HepG2 (cell line): ENCODE data around the gene RECK. TPM values are rescaled to one million over a fixed set of nuclear protein-coding genes. Genes with fewer than 3 reads are reported as not detected.

Experiments
- ATAC-seq: fragments of 200-7000 bp; cut with Tn5 transposase; 3 replicates; pipeline ENCODE4 v1.9.1; 2020; ENCODE audit warnings: mild to moderate bottlenecking, moderate library complexity
- BruUV-seq: library from RNA; stranded (reverse); fragments of 400-500 nt; replicated peaks from 2 replicates; lab custom pipeline; 2021; lab: Mats Ljungman, UMichigan
- CTCF ChIA-PET: fragments of 300-600 bp; formaldehyde crosslinking; extraction: SDS; loops from one replicate; lab custom pipeline; 2021; ENCODE audit warnings: low total read pairs, inconsistent platforms, low intra/inter-chr PET ratio; lab: Yijun Ruan, JAX
- POLR2A ChIA-PET: fragments of 350-600 bp; sonication (Branson Sonifier 250); formaldehyde crosslinking; loops from one replicate; lab custom pipeline; 2020; ENCODE audit warnings: antibody characterized with exemption, inconsistent platforms; lab: Yijun Ruan, JAX
- DNase-seq: peaks from one replicate; pipeline ENCODE4 v3.0.0-alpha.2; 2015; ENCODE audit warnings: low spot score
- FAIRE-seq: peaks from 3 replicates; lab custom pipeline; 2011; peaks lifted over from hg19 to GRCh38; lab: Jason Lieb, UNC
- H2AFZ ChIP-seq: one replicate; pipeline ENCODE4 v1.6.1; 2011; ENCODE audit warnings: low read length, inconsistent platforms
- H3K27ac ChIP-seq: fragments of 300-600 bp; 3 replicates; pipeline ENCODE4 v1.8.0; 2011; ENCODE audit warnings: mixed run types, mild to moderate bottlenecking, mixed read lengths, low read length, inconsistent platforms; ENCODE audit not compliant: insufficient read depth; ENCODE audit errors: extremely low read length
- H3K27me3 ChIP-seq, 2 experiments: fragments of 200-600 bp in 1 of 2; 2 replicates in 1 of 2; 3 replicates in 1 of 2; pipeline versions ENCODE4 v1.6.0 to v1.8.0; 2011; ENCODE audit warnings: low read length in 2 of 2, mild to moderate bottlenecking in 2 of 2, moderate library complexity in 2 of 2, inconsistent platforms in 1 of 2; ENCODE audit not compliant: insufficient read depth in 2 of 2, control insufficient read depth in 1 of 2
- H3K36me3 ChIP-seq, 2 experiments: fragments of 200-600 bp in 1 of 2; replicated peaks in 1 of 2; 2 replicates in 1 of 2; 3 replicates in 1 of 2; pipeline versions ENCODE4 v1.5.1 to v1.8.0; 2011; ENCODE audit warnings: low read length in 2 of 2, inconsistent platforms in 1 of 2; ENCODE audit not compliant: insufficient read depth in 2 of 2, control insufficient read depth in 1 of 2
- H3K4me1 ChIP-seq: 2 replicates; pipeline ENCODE4 v1.5.1; 2012; ENCODE audit warnings: low read length, inconsistent platforms; ENCODE audit not compliant: insufficient read depth
- H3K4me2 ChIP-seq: 2 replicates; pipeline ENCODE4 v1.6.0; 2011; ENCODE audit warnings: low read depth, low read length, inconsistent platforms
- H3K4me3 ChIP-seq, 3 experiments: fragments of 200-600 bp in 1 of 3; sonication (generic), shearing (Covaris generic) in 1 of 3; replicated peaks in 1 of 3; 2 replicates each; pipeline ENCODE4 v1.5.1; 2011 to 2016; ENCODE audit warnings: low read length in 3 of 3, inconsistent platforms in 2 of 3, low read depth in 2 of 3, mild to moderate bottlenecking in 2 of 3, control low read depth in 1 of 3, mixed read lengths in 1 of 3; ENCODE audit not compliant: insufficient read depth in 1 of 3
- H3K79me2 ChIP-seq: one replicate; pipeline ENCODE4 v1.6.1; 2011; ENCODE audit warnings: low read length, inconsistent platforms; ENCODE audit not compliant: insufficient read depth
- H3K9ac ChIP-seq: 2 replicates; pipeline ENCODE4 v1.6.0; 2011; ENCODE audit warnings: mild to moderate bottlenecking, low read depth, low read length, inconsistent platforms; ENCODE audit not compliant: insufficient read depth
- H3K9me3 ChIP-seq: 2 replicates; pipeline ENCODE4 v1.5.1; 2012; ENCODE audit warnings: mild to moderate bottlenecking, low read length
- H4K20me1 ChIP-seq: 2 replicates; pipeline ENCODE4 v1.6.0; 2011; ENCODE audit warnings: inconsistent platforms, mild to moderate bottlenecking, low read length, moderate library complexity; ENCODE audit not compliant: insufficient read depth
- GABPB1 ChIP-seq: IDR thresholded peaks from 2 replicates; pipeline ENCODE4 v1.6.1; 2016; ENCODE audit warnings: mild to moderate bottlenecking, missing genetic modification reagents, moderate library complexity, missing compliant biosample characterization
- MEF2D ChIP-seq: sonication (generic); formaldehyde crosslinking; IDR thresholded peaks from 2 replicates; pipeline ENCODE4 v1.5.1; 2020; ENCODE audit warnings: mild to moderate bottlenecking, missing genetic modification reagents
- MTA1 ChIP-seq: sonication (generic); formaldehyde crosslinking; IDR thresholded peaks from 2 replicates; pipeline ENCODE4 v1.4.0; 2020; ENCODE audit warnings: missing genetic modification reagents, mild to moderate bottlenecking, borderline replicate concordance
- NR2F1 ChIP-seq, 2 experiments: fragments of 450-650 bp in 1 of 2; formaldehyde crosslinking in 1 of 2; IDR thresholded peaks; 2 replicates each; pipeline versions ENCODE4 v1.5.0 to v1.6.1; 2016 to 2020; ENCODE audit warnings: mild to moderate bottlenecking in 1 of 2, missing compliant biosample characterization in 1 of 2, missing genetic modification reagents in 1 of 2, moderate library complexity in 1 of 2
- PITX1 ChIP-seq: sonication (generic); formaldehyde crosslinking; IDR thresholded peaks from 2 replicates; pipeline ENCODE4 v1.5.1; 2020; ENCODE audit warnings: mild to moderate bottlenecking, missing genetic modification reagents
- POGZ ChIP-seq: sonication (generic); formaldehyde crosslinking; IDR thresholded peaks from 2 replicates; pipeline ENCODE4 v1.4.0; 2020; ENCODE audit warnings: mild to moderate bottlenecking, missing genetic modification reagents
- POLR2AphosphoS2 ChIP-seq: IDR thresholded peaks from 2 replicates; pipeline ENCODE4 v1.6.1; 2011; ENCODE audit warnings: low read depth, low read length, improper control_type of control experiment
- SOX5 ChIP-seq: IDR thresholded peaks from 2 replicates; pipeline ENCODE4 v1.6.1; 2016; ENCODE audit warnings: borderline replicate concordance
- ZBTB2 ChIP-seq: sonication (generic); formaldehyde crosslinking; IDR thresholded peaks from 2 replicates; pipeline ENCODE4 v1.8.0; 2022; ENCODE audit warnings: low read depth, missing genetic modification reagents
- ZNF34 ChIP-seq: sonication (generic); formaldehyde crosslinking; IDR thresholded peaks from 2 replicates; pipeline ENCODE4 v1.4.0; 2020; ENCODE audit warnings: mild to moderate bottlenecking, missing genetic modification reagents, borderline replicate concordance
- ZNF674 ChIP-seq: sonication (generic); formaldehyde crosslinking; IDR thresholded peaks from 2 replicates; pipeline ENCODE4 v1.5.0; 2020; ENCODE audit warnings: low read depth, mild to moderate bottlenecking, missing genetic modification reagents
- ZNF720 ChIP-seq: sonication (generic); formaldehyde crosslinking; IDR thresholded peaks from 2 replicates; pipeline ENCODE4 v1.4.0; 2020; ENCODE audit warnings: missing genetic modification reagents
- ZNF878 ChIP-seq: sonication (generic); formaldehyde crosslinking; IDR thresholded peaks from 2 replicates; pipeline ENCODE4 v1.8.1; 2023; ENCODE audit warnings: mild to moderate bottlenecking, missing genetic modification reagents, moderate library complexity
- WGBS: methylation state at CpG from one replicate; pipeline ENCODE4 v1.1.6; 2017; ENCODE audit warnings: low lambda C conversion rate; 5-methylcytosine and 5-hydroxymethylcytosine counted together
- in situ Hi-C: cut with HindIII; loops from 2 replicates; pipeline ENCODE4 v1.10.0; 2017; ENCODE audit warnings: low pct_unique_long_range_greater_than_20kb; ENCODE audit not compliant: extremely low pct_ligation_motif_present
- intact Hi-C: fragments of 100-400 bp; cut with micrococcal nuclease; formaldehyde crosslinking; loops from one replicate; pipeline ENCODE4 v1.10.0; 2022; ENCODE audit not compliant: unreplicated experiment
- polyA plus RNA-seq, 8 experiments: library from polyadenylated mRNA; depleted of rRNA in 3 of 8; stranded (reverse) in 7 of 8; unstranded in 1 of 8; fragments of >200 nt; fragmentation: Illumina TruSeq in 4 of 8; extraction: Trizol in 4 of 8; gene quantifications; 2 replicates each; pipeline versions ENCODE4 v1.2.1 to v1.2.3, GENCODE V29; 2011 to 2016; ENCODE audit warnings: low read depth in 4 of 8, missing spikeins in 1 of 8, mixed read lengths in 1 of 8; ENCODE audit not compliant: insufficient read depth in 1 of 8
- total RNA-seq, 5 experiments: library from RNA; depleted of rRNA; stranded (reverse); fragments of >200 nt; fragmentation: Illumina TruSeq; extraction: Trizol; gene quantifications; 2 replicates each; pipeline ENCODE4 v1.2.3, GENCODE V29; 2016; ENCODE audit warnings: low read depth in 1 of 5

The RECK gene
- total and polyA plus RNA-seq, 2 of the 13 experiments (the other 11 are each of a cell fraction or from before 2014, with no cell fraction given): 3.1 to 4.8 TPM

- Histone ChIP-seq H3K4me3 (no peak overlapping the region), H3K9ac (no peak overlapping the region), H3K4me2 (no peak overlapping the region), H3K27me3 (no peaks in the 10 kb centered on the region), H3K4me1 (peaks cover 34% of the 10 kb centered on the region), H3K9me3 (no peaks in the 10 kb centered on the region), H3K36me3 (no peaks in the 10 kb centered on the region), H2AFZ (no peak overlapping the region), H4K20me1 (no peaks in the 10 kb centered on the region), H3K79me2 (no peaks in the 10 kb centered on the region), H3K27ac (no peak overlapping the region)
- ATAC-seq (no peak), FAIRE-seq (no peak), DNase-seq (no peak)
- intact Hi-C loops: no loop called here
- ChIA-PET CTCF (no interaction called here), POLR2A (no interaction called here)
- in situ Hi-C loops: no loop called here
- 81% methylated on average over 1 of the region's 1 CpG for WGBS
- TF ChIP-seq SOX5 (CRISPR knock-in tag) (no peak), MEF2D (CRISPR knock-in tag) (no peak), ZBTB2 (CRISPR knock-in tag) (no peak)
- no TSS peak for BruUV-seq
Measured at GRCh38 chr9:36078051-36078450, 41.3 kb downstream of the RECK start.

GRCh38 chr9:36080519-36080918, 43.8 kb downstream of the RECK start:
- Histone ChIP-seq H3K9ac (no peak overlapping the region), H3K27me3 (no peaks in the 10 kb centered on the region), H3K4me1 (peaks cover 19% of the 10 kb centered on the region), H3K79me2 (no peaks in the 10 kb centered on the region), H2AFZ (no peak overlapping the region), H3K9me3 (no peaks in the 10 kb centered on the region), H3K4me2 (no peak overlapping the region), H3K4me3 (no peak overlapping the region), H3K27ac (no peak overlapping the region), H4K20me1 (no peaks in the 10 kb centered on the region), H3K36me3 (no peaks in the 10 kb centered on the region)
- ATAC-seq: no peak
- CTCF ChIA-PET: no interaction called here
- POLR2A ChIA-PET: no interaction called here
- TF ChIP-seq ZNF34 (CRISPR knock-in tag): no peak
- no peak for TF ChIP-seq ZNF674 (CRISPR knock-in tag)
- no peak for TF ChIP-seq POLR2AphosphoS2
- TF ChIP-seq ZNF720 (CRISPR knock-in tag): no peak
- no peak for TF ChIP-seq PITX1 (CRISPR knock-in tag)
- no peak for TF ChIP-seq ZNF878 (CRISPR knock-in tag)
- TF ChIP-seq NR2F1 (CRISPR knock-in tag; IDR thresholded peaks at IDR 0.05): no peak
- no peak for TF ChIP-seq POGZ (CRISPR knock-in tag)
- no peak for TF ChIP-seq GABPB1 (CRISPR knock-in tag)
- TF ChIP-seq MTA1 (CRISPR knock-in tag): no peak
- WGBS: 95% methylated on average over 3 of the region's 3 CpGs
- no TSS peak for BruUV-seq
- DNase-seq: no peak
- in situ Hi-C loops (no loop called here), intact Hi-C loops (no loop called here)
- FAIRE-seq: no peak
